H54 (cell line): ENCODE data around the gene MORC3.
A peak's percentile ranks its signal among the peaks of the same experiment; 100 is the strongest.

Experiments used
- DNase-seq: peaks from one replicate; pipeline ENCODE4 v3.0.0; 2011; ENCODE audit warnings: low spot score, mixed read lengths; ENCODE audit not compliant: insufficient read length
- FAIRE-seq: peaks from 3 replicates; lab custom pipeline; 2011; peaks lifted over from hg19 to GRCh38; lab: Jason Lieb, UNC
- POLR2A ChIP-seq: IDR thresholded peaks from 2 replicates; pipeline ENCODE4 v1.6.1; 2011; ENCODE audit warnings: low read depth, mild to moderate bottlenecking, low read length

MORC3 gene

DNA sequence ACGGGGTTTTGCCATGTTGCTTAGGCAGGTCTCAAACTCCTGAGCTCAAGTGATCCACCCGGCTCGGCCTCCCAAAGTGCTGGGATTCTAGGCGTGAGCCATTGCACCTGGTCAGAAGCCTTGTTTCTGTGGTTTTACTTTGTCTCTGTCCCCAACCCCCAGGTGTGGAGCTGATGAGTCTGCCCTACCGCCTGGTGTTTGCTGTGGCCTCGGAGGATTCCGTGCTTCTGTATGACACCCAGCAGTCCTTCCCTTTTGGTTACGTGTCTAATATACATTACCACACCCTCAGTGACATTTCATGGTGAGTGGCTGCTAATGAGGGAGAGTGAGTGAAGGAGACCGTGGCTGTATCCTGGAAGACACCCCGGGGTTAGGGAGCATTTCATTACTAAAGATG lies 91.3 kb downstream of the MORC3 start:
- FAIRE-seq: no peak
- no peak for TF ChIP-seq POLR2A
- DNase-seq: no peak

DNA sequence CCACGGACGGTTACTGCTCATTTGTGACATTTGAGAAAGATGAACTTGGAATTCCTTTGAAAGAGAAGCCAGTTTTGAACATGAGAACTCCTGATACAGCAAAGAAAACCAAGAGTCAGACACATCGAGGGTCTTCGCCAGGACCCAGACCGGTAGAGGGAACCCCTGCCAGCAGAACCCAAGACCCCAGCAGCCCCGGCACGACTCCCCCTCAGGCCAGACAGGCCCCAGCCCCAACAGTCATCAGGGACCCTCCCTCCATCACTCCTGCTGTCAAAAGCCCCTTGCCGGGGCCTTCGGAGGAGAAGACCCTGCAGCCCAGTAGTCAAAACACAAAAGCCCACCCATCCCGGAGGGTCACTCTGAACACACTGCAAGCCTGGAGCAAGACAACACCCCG lies 92.9 kb downstream of the MORC3 start:
- no peak for TF ChIP-seq POLR2A
- no peak for DNase-seq
- no peak for FAIRE-seq

DNA sequence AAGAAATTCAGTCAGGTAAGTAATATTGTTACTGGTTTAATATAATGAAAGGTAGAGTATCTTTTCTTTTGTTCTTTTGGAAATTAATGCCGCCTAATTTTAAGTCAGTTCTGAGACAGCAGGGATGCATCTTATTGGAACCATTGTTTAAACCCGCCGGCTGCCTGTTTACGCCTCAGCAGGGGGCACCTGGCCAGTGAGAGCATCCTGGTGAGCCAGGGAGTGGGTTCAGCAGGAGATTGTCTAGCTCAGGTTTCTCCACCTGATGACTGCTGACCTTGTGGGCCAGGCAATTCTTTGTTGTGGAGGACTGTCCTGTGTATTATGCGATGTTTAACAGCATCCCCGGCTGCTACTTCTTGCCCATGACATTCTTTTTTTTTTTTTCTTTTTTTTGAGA lies 95.4 kb downstream of the MORC3 start:
- FAIRE-seq (no peak), DNase-seq (no peak)
- no peak for TF ChIP-seq POLR2A

DNA sequence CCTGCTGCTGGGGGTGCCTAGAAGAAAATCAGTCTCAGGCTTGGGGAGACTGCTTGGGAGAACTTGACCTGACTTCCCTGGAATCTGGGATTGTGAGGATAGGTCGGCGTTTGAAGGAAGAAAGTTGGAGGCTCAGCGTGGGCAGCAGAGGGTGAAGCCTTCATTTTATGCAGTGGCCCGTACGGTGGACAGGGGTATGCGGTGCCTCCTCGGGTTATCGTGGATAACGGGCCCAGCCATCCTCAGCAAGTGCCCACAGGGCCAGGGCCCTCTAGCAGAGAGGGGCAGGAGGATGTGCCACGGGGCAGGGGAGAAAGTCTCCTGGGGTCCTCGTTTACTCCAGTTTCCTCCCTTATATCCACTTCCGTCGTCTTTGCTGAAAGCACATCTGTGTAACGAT lies 99.2 kb downstream of the MORC3 start:
- TF ChIP-seq POLR2A: no peak
- no peak for FAIRE-seq
- DNase-seq: no peak

DNA sequence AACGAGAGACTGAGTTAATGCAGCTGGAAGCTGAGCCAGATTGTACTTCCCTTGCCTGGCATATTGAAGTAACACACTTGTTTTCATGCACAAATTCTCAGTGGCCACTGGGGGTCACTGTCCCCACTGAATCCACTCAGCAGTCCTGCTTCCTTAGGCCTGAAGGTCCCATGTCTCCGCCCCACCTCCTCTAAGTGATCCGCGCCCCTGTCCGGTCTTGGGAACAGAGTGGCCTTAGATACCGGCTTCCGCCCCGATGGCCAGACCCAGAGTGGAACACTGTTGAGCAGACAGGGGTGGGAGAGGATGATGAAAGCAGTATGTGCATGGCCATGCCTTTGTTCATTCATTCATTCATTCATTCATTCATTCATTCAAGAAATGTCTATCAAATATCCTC lies 100.0 kb downstream of the MORC3 start:
- FAIRE-seq: peak; percentile 45
- DNase-seq: peak; percentile 86
- TF ChIP-seq POLR2A: no peak

DNA sequence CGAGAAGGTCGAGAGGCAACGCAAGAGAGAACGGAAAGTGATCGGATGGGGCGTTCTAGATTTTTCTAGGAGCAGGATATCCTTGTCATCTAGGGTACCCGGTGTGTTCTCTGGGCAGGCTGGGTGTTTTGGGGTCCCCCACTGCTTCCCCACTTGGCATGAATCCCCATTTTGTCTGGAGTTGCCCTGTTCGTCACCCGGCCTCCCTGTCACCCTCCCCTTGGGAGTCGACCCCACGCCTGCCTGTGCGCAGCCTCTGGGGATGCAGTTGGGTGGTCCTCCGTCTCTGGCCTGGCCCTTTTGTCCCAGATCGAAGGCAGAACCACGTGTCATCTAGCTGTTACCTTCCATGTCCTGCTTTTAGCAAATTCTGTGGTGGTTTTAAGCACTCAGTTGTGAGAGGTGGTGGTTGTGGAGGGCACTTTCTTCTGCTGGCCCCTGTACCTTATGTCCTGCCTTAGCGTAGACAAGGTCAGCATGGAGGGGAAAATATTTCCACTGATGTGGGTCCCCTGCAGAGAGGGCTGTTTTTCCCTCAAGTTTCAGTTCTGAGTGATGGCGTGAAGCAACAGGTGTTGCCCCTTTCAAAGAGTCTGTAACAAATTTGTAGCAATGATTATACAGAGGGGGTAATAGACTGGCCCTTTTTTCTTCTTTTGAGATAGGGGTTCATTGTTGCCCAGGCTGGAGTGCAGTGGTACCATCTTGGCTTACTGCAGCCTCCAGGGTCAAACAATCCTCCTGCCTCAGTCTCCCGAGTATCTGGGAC lies 100.8 kb downstream of the MORC3 start:
- no peak for FAIRE-seq
- DNase-seq: no peak
- no peak for TF ChIP-seq POLR2A

DNA sequence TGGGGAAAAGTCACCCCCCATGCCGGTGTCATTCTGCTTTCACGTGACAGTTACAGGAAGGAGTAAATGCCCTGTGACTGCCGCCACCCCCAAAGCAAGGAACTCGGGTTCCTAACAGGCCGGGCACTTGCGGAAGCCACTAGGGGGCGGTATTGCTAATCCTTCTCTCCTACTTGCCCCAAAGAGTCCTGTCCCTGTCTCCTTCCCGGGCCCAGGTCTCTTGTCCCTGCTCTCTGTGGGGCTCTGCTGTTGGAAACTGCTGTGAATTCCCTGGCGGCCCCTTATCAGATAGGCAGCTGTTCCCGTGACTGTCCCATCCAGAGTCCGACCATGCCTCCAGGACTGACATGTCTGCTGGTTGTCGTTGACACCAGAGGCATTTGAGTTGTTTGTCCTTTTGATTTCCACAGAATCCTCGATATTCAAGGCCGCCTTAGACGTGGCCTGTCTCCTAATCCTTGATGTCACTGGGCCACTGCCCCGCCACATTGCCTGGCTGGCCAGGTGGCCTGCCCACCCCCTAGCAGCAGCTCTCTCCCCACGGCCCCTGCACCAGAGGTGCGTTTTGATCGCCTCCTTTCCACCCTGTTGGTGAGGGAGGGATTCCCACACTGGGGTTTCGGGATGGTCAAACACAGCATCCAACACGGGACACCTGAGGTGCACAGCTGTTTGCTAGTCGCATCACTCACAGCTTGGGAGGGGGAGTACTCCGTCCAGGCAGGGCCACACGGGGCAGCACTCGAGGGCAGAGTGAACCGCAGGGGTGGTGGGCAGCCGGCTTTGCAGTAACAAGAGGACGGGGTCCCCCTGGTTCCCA lies 102.5 kb downstream of the MORC3 start:
- DNase-seq (peak; percentile 81), FAIRE-seq (no peak)
- no peak for TF ChIP-seq POLR2A

DNA sequence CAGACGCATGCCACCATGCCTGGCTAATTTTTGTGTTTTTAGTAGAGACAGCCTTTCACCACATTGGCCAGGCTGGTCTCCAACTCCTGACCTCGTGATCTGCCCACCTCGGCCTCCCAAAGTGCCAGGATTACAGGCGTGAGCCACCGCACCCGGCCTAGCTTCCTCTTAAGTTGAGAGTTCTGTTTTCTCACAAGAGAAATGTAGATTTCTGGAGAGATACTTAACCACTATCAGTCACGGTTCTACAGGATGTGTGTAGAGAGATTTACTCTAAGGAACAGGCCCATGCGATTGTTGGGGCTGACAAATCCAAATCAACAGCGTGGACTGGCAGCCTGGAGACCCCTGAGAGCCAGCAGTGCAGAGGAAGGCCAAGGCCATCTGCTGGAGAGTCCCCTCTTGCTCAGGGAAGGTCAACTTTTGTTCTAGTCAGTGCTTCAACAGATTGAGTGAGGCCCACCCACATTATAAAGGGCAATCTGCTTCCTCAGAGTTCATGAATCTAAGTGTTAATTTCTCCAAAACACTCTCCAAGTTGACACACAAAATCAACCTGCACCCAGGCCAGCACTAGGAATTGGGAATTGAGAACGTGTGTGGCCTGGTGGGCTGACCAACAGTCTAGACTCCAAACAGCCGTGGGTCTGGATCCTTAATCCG lies 103.9 kb downstream of the MORC3 start:
- no peak for DNase-seq

DNA sequence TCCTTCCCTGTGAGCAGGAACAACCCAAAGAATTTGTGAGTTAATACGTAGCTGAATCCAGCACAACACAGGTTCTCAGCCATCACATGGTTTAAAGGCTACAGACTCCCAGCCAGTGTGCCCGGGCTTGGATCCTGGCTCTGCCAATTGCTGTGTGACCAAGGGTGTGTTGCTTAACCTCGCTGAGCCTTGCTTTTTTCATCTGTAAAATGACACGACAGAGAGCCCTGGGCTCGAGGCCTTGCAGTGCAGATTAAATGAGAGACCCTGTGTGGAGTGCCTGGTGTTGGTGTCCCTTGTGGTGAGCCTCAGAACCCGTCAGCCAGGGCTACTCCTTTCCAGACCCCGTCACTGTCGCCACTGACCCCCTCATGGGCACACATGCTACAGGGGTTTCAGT lies 104.6 kb downstream of the MORC3 start:
- DNase-seq (no peak), FAIRE-seq (no peak)
- no peak for TF ChIP-seq POLR2A

More for the DNA sequence above, 103.9 kb downstream of the MORC3 start:
- FAIRE-seq: no peak
- TF ChIP-seq POLR2A: no peak

DNA sequence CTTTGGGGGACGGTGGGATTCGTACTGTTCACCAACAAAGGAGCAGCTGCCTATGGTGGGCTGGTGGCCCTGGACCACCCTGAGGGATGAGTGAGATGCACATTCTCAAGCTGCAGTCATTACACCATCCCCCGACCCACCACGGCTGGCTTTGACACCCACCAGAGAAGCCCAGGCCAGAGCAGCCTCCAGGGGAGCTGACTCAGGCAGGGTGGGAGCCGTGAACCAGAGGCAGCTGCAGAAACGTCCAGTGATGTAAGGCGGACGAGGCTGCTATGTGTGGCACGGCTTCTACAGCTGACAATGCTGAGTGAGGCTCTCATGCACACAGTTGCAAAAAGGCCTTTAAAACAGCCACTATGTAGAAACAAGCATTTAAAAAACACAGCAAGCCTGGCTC lies 105.3 kb downstream of the MORC3 start:
- no peak for TF ChIP-seq POLR2A
- no peak for DNase-seq
- FAIRE-seq: no peak
